OCI-LY3 (cell line): ENCODE results near the gene CDH23.
A peak's percentile ranks its signal among the peaks of the same experiment; 100 is the strongest.

ENCODE experiments used
- H2AFZ ChIP-seq: fragments of 200-600, 300-600 bp; shearing (Covaris generic); 2 replicates; pipeline ENCODE4 v1.6.0; 2014; ENCODE audit warnings: antibody characterized with exemption, low read depth, low read length
- H3K27ac ChIP-seq: fragments of 200-600, 300-600 bp; sonication (generic); 2 replicates; pipeline ENCODE4 v1.5.1; 2014; ENCODE audit warnings: mild to moderate bottlenecking, low read length, moderate library complexity, mixed read lengths
- H3K27me3 ChIP-seq: fragments of 200-600, 300-600 bp; sonication (generic); 2 replicates; pipeline ENCODE4 v1.6.1; 2014; ENCODE audit warnings: low read depth, low read length, mixed read lengths
- H3K36me3 ChIP-seq: fragments of 200-600, 300-600 bp; sonication (generic); replicated peaks from 2 replicates; pipeline ENCODE3; 2014; ENCODE audit warnings: low read depth, low read length, mixed read lengths
- H3K4me1 ChIP-seq: fragments of 300-600, 200-600 bp; sonication (generic); 2 replicates; pipeline ENCODE4 v1.6.1; 2014; ENCODE audit warnings: low read length, mixed read lengths
- H3K4me2 ChIP-seq: fragments of 200-600, 300-600 bp; sonication (generic); 2 replicates; pipeline ENCODE4 v1.6.1; 2014; ENCODE audit warnings: low read length, mixed read lengths
- H3K4me3 ChIP-seq: fragments of 300-600, 200-600 bp; sonication (generic); 2 replicates; pipeline ENCODE4 v1.5.1; 2014; ENCODE audit warnings: antibody characterized with exemption, mild to moderate bottlenecking, low read length, moderate library complexity
- H3K79me2 ChIP-seq: fragments of 300-600, 200-600 bp; shearing (Covaris generic); 2 replicates; pipeline ENCODE4 v1.6.1; 2014; ENCODE audit warnings: mild to moderate bottlenecking, low read length, mixed read lengths
- H3K9ac ChIP-seq: fragments of 300-600, 200-600 bp; shearing (Covaris generic); 2 replicates; pipeline ENCODE4 v1.6.0; 2014; ENCODE audit warnings: mild to moderate bottlenecking, low read length, moderate library complexity
- H3K9me3 ChIP-seq: fragments of 200-600, 300-600 bp; shearing (Covaris generic); 2 replicates; pipeline ENCODE4 v1.6.1; 2014; ENCODE audit warnings: low read length, mixed read lengths; ENCODE audit not compliant: insufficient read depth
- H4K20me1 ChIP-seq: fragments of 200-600, 300-600 bp; sonication (generic); 2 replicates; pipeline ENCODE4 v1.6.1; 2016; ENCODE audit warnings: low read length, mixed read lengths; ENCODE audit not compliant: insufficient read depth
- EZH2phosphoT487 ChIP-seq: fragments of 200-600 bp; shearing (Covaris generic); IDR thresholded peaks from 2 replicates; pipeline ENCODE4 v1.6.1; 2018; ENCODE audit warnings: antibody characterized with exemption, mixed run types, low read depth
- TF ChIP-seq, protein P1 (sequence below): fragments of 200-600, 300-600 bp; sonication (generic); IDR thresholded peaks from 2 replicates; pipeline ENCODE4 v1.5.1; 2014; ENCODE audit warnings: antibody characterized with exemption, low read length, low read depth

The CDH23 gene

DNA sequence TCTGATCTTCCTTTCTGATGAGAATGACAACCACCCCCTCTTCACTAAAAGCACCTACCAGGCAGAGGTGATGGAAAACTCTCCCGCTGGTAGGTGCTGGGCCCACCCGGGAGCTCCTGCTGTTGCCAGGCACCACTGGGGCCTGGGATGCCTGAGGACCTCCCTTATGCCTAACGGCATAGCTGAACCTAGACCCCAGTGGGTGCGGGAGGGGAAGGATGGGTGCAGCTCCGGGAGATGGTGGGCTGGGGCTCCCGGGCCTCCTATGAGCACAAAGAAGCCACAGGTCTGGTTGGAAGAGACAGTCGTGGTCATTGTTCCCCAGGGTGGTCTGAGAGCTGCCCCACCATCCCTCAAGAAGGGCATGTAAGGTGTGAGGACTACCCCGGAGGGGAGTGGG, 392.2 kb downstream of the CDH23 start:
- H3K36me3 ChIP-seq = no peaks in the 10 kb centered on the region
- no peaks in the 10 kb centered on the region for H3K9me3 ChIP-seq
- no peak for TF ChIP-seq EZH2phosphoT487
- TF ChIP-seq, protein P1, sequence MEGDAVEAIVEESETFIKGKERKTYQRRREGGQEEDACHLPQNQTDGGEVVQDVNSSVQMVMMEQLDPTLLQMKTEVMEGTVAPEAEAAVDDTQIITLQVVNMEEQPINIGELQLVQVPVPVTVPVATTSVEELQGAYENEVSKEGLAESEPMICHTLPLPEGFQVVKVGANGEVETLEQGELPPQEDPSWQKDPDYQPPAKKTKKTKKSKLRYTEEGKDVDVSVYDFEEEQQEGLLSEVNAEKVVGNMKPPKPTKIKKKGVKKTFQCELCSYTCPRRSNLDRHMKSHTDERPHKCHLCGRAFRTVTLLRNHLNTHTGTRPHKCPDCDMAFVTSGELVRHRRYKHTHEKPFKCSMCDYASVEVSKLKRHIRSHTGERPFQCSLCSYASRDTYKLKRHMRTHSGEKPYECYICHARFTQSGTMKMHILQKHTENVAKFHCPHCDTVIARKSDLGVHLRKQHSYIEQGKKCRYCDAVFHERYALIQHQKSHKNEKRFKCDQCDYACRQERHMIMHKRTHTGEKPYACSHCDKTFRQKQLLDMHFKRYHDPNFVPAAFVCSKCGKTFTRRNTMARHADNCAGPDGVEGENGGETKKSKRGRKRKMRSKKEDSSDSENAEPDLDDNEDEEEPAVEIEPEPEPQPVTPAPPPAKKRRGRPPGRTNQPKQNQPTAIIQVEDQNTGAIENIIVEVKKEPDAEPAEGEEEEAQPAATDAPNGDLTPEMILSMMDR = no peak
- no peaks in the 10 kb centered on the region for H3K79me2 ChIP-seq
- no peak overlapping the region for H3K4me3 ChIP-seq
- H3K9ac ChIP-seq = no peak overlapping the region
- H2AFZ ChIP-seq = no peak overlapping the region
- peaks cover 27% of the 10 kb centered on the region for H3K27me3 ChIP-seq
- H3K4me2 ChIP-seq = no peak overlapping the region
- peaks cover 16% of the 10 kb centered on the region for H3K4me1 ChIP-seq
- no peak overlapping the region for H3K27ac ChIP-seq
- H4K20me1 ChIP-seq = no peaks in the 10 kb centered on the region

DNA sequence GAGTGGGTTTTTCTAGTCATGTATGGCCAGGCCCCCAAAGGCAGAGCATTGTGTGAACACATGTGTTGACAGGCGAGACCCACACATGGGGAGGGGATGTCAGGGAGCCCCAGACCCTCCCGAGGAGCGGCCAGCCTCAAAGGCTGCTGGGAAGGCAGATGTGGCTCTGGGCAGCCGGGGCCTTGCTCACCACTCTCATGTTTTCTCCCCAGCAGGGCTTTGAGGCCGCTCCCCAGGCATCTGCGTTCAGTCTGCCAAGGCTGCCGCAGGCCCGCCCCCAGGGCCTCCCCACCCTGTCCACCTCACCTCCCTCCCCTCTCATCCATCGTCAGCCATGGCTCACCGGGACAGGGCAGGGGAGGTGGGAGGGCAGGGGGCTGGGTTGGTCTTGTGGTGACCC, 393.2 kb downstream of the CDH23 start:
- TF ChIP-seq EZH2phosphoT487 = no peak
- TF ChIP-seq, protein P1 = no peak
- Histone ChIP-seq H3K79me2 (no peaks in the 10 kb centered on the region), H4K20me1 (no peaks in the 10 kb centered on the region), H3K27me3 (peaks cover 34% of the 10 kb centered on the region), H3K9ac (no peak overlapping the region), H3K4me3 (no peak overlapping the region), H3K4me2 (peak overlapping the region; percentile 99; the same call in 1 of the 2 replicates), H2AFZ (no peak overlapping the region), H3K4me1 (peaks cover 16% of the 10 kb centered on the region), H3K27ac (no peak overlapping the region), H3K9me3 (no peaks in the 10 kb centered on the region), H3K36me3 (no peaks in the 10 kb centered on the region)

DNA sequence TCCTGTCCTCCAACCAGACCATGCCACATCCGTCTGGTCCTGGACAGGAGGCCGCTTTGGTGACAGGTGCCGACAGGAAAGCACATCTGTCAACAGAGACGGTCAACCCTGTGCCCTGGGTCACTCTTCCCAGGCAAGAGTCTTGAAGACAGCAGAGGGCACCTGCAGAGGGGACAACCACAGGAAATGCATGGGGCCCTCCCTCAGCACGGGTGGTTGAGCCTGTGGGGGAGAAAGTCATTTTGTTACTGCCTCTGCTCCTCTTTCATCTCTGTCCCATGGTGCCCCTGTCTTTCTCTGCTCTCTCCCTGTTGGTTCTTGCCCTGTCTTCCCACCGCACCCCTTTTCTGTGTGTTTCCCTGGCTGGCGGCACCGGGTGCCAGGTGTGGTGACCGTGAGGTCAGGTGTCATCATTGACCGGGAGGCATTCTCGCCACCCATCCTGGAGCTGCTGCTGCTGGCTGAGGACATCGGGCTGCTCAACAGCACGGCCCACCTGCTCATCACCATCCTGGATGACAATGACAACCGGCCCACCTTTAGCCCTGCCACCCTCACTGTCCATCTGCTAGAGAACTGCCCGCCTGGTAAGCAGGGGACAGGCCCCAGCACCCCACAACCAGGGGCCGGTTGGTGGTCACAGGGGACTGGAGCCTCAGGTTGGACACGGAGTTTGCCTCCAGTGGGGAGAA, 394.2 kb downstream of the CDH23 start:
- no peaks in the 10 kb centered on the region for H4K20me1 ChIP-seq
- H3K4me1 ChIP-seq = peaks cover 16% of the 10 kb centered on the region
- TF ChIP-seq EZH2phosphoT487 = no peak
- TF ChIP-seq, protein P1 = no peak
- H3K79me2 ChIP-seq = no peaks in the 10 kb centered on the region
- H3K4me3 ChIP-seq = peak overlapping the region; percentile 75
- no peaks in the 10 kb centered on the region for H3K36me3 ChIP-seq
- peak overlapping the region; percentile 22; the same call in 1 of the 2 replicates for H3K9ac ChIP-seq
- no peak overlapping the region for H3K27ac ChIP-seq
- H3K4me2 ChIP-seq = peak overlapping the region; percentile 99
- peaks cover 32% of the 10 kb centered on the region for H3K27me3 ChIP-seq
- H3K9me3 ChIP-seq = no peaks in the 10 kb centered on the region
- H2AFZ ChIP-seq = no peak overlapping the region

DNA sequence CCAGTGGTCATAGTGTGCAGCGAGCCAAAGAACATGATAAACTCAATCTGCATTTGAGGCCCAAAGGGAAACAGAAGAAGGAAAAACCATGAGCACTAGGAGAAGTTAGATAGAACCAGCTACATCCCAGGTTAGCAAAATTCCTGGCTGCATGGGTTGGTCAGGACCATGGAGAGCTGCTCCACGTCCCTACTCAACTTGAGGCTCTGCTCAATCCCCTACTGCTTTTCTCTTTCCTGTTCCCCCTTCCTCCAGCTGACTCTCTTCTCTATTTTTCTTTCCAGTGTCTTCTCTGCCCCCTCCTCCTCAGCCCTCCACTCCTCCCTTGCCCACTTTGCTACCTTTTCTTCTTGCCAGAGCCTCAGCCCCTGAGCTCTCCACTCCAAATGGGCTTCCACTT, 398.5 kb downstream of the CDH23 start:
- H3K4me1 ChIP-seq = peaks cover 24% of the 10 kb centered on the region
- H3K9ac ChIP-seq = no peak overlapping the region
- peaks cover 21% of the 10 kb centered on the region for H3K27me3 ChIP-seq
- no peaks in the 10 kb centered on the region for H3K79me2 ChIP-seq
- H3K4me2 ChIP-seq = no peak overlapping the region
- no peak overlapping the region for H3K4me3 ChIP-seq
- H3K36me3 ChIP-seq = no peaks in the 10 kb centered on the region
- H2AFZ ChIP-seq = no peak overlapping the region
- no peak for TF ChIP-seq EZH2phosphoT487
- TF ChIP-seq, protein P1 = no peak
- H4K20me1 ChIP-seq = no peaks in the 10 kb centered on the region
- H3K9me3 ChIP-seq = no peaks in the 10 kb centered on the region
- H3K27ac ChIP-seq = no peak overlapping the region
